Measurements from ENCODE around the gene GMEB2. TPM values are rescaled to one million over a fixed set of nuclear protein-coding genes. Genes with fewer than 3 reads are reported as not detected.

Gene GMEB2
- total RNA-seq, 2 experiments from 2014 or later, result 16.3 to 19.3 TPM

DNA sequence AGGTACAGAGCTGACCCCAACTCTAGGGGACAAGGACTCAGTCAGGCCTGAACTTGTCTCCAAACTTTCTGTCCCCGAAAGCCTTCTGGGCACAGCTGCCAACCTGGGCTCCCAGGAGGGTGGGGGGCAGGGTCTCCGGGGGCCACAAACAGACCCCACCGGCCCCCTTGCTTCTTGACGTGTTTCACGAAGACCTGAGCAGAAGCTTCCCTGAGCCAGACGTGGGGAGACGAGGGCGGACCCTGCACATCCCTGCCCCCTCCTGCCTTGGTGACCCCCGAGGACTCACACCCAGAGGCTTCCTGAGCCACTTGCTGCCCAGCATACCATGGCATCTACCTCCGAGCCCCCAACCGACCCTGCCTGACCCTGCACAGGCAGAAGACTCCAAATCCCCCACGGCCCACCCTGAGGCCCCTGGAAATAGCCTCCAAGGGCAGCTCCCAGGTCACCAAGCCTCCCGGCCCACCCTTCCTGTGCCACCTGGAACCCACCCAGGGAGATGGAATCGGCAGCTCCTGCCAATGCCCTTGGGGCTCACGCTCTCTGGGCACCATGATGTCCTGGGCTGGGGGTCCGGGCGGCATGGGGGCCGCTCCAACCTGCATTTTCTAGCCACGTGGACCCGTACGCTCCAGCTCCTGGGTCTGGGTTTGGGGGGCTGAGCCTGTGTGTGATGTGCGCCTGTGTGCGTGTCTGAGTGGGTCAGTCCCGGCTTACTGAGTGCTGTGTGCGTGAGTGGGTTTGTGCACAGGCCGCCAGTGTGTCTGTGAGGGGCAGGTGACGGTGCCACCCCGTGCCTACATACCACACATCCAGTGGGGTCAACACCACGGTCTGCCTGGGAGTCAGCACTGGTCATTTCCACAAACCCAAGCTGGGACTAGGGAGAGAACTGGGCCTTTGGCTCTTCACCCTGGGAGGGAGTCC is 87.2 kb downstream of the GMEB2 start:
- H3K36me3 Mint-ChIP-seq, result no peaks in the 10 kb centered on the region
- CTCF ChIA-PET, result interaction anchor here (1.2 to 4.1 kb wide), 7 partner anchors 12 to 434 kb away, joined by 3 to 34 read pairs (median 10); partner anchors contain the start of genes PPDPF, RTEL1 and TPD52L2
- peaks cover under 1% of the 10 kb centered on the region for H3K27me3 Mint-ChIP-seq
- no peak for ATAC-seq
- H3K27ac Mint-ChIP-seq, result no peak overlapping the region
- peaks cover 16% of the 10 kb centered on the region for H3K4me1 Mint-ChIP-seq
- no peak for DNase-seq
- H3K9me3 Mint-ChIP-seq (ENCODE audit: low read depth), result no peaks in the 10 kb centered on the region
- no peak overlapping the region for H3K4me3 Mint-ChIP-seq

GRCh38 chr20:63539092-63539430 is 87.8 kb downstream of the GMEB2 start:
- ATAC-seq (no peak), DNase-seq (no peak)
- CTCF ChIA-PET, result interaction anchor here (1.2 to 4.1 kb wide), 11 partner anchors 12 to 518 kb away, joined by 3 to 34 read pairs (median 10); partner anchors contain the start of genes PPDPF, RTEL1 and TPD52L2
- Mint-ChIP-seq H3K9me3 (ENCODE audit: low read depth) (no peaks in the 10 kb centered on the region), H3K4me3 (no peak overlapping the region), H3K27ac (no peak overlapping the region), H3K4me1 (peaks cover 16% of the 10 kb centered on the region), H3K27me3 (no peaks in the 10 kb centered on the region), H3K36me3 (no peaks in the 10 kb centered on the region)

DNA sequence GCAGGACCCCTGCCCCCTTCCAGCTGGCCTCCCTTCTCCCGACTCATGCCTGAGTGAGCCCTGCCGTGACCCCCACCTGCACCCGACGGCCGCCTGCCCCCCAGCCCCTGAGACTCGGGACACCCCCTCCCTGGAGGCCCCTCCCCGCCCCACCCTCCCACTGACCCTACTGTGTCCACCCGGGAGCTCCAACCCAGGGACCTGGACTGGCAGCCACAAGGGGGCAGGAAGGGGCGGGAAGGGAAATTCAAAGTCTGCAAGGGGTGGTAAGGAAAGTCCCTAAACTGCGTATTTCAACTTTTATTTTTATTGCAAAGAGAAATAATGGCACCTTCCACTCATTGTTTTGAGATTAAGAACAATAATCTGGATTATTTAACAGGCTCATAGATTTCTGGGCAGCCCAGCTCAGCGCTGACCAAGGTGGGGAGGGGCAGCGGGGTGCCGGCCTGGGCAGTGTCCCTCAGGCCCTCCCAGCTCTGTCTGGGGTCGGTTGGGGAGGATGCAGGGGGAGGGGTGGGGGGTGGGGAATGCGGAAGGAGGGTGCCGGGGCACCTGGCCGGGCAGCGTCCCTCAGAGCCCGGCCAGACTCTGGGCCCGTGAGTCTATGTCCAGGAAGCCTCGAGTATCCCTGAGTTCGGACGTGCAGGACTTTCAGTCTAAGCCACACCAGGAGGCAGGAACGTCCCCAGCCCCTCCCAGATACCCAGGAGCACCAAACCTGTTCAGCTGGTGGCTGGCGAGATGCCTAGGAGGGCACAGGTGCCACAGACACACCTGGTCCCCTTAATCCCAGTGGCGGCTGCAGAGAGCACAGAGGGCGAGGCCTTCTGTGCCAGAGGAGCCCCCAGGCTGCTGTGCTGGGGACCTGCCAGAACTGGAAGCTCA is 88.5 kb downstream of the GMEB2 start:
- Mint-ChIP-seq H3K4me1 (peaks cover 16% of the 10 kb centered on the region), H3K27me3 (no peaks in the 10 kb centered on the region), H3K27ac (peak overlapping the region; percentile 83), H3K36me3 (no peaks in the 10 kb centered on the region), H3K9me3 (ENCODE audit: low read depth) (no peaks in the 10 kb centered on the region), H3K4me3 (peak overlapping the region; percentile 51)
- DNase-seq, result no peak
- ATAC-seq, result no peak
- CTCF ChIA-PET, result interaction anchor here (0.5 to 4.1 kb wide), 42 partner anchors 8 to 531 kb away, joined by 3 to 34 read pairs (median 5); partner anchors contain the start of genes ARFRP1, GMEB2, HELZ2 and PPDPF

Other genes with a start within 250 kb of the GMEB2 start
- under 1 TPM in 1 of 2 experiments, not detected in 1; 0.05 TPM for gene KCNQ2, start 154.4 kb downstream of the GMEB2 start, total RNA-seq
- gene EEF1A2, start 128.0 kb downstream of the GMEB2 start, total RNA-seq, result under 1 TPM in 1 of 2 experiments, not detected in 1; 0.84 TPM
- 100 to 1,000 TPM; 138 to 237 TPM for gene PPDPF, start 106.3 kb downstream of the GMEB2 start, total RNA-seq
- gene PTK6, start 89.7 kb downstream of the GMEB2 start, total RNA-seq, result under 1 TPM; 0.21 to 0.53 TPM
- not detected for gene SRMS, start 79.4 kb downstream of the GMEB2 start, total RNA-seq
- gene FNDC11, start 72.9 kb downstream of the GMEB2 start, total RNA-seq, result under 1 TPM; 0.14 to 0.35 TPM
- gene HELZ2, start 52.9 kb downstream of the GMEB2 start, total RNA-seq, result 100 to 1,000 TPM; 139 to 285 TPM
- gene STMN3, start 26.3 kb upstream of the GMEB2 start, total RNA-seq, result 10 to 100 TPM in 1 of 2 experiments, 1 to 10 TPM in 1; 8.0 to 15.9 TPM
- 10 to 100 TPM; 50.0 to 53.6 TPM for gene RTEL1, start 31.2 kb upstream of the GMEB2 start, total RNA-seq
- gene TNFRSF6B, start 69.6 kb upstream of the GMEB2 start, total RNA-seq, result not detected
- gene ARFRP1, start 80.9 kb upstream of the GMEB2 start, total RNA-seq, result 10 to 100 TPM; 62.6 to 62.7 TPM
- gene ZGPAT, start 80.9 kb upstream of the GMEB2 start, total RNA-seq, result 10 to 100 TPM; 38.8 to 54.6 TPM
- 100 to 1,000 TPM in 1 of 2 experiments, 10 to 100 TPM in 1; 49.2 to 138 TPM for gene LIME1, start 109.6 kb upstream of the GMEB2 start, total RNA-seq
- gene SLC2A4RG, start 112.7 kb upstream of the GMEB2 start, total RNA-seq, result 100 to 1,000 TPM in 1 of 2 experiments, 10 to 100 TPM in 1; 69.9 to 111 TPM
- under 1 TPM; 0.15 to 0.84 TPM for gene ZBTB46, start 204.2 kb upstream of the GMEB2 start, total RNA-seq
- not detected for gene ABHD16B, start 234.4 kb upstream of the GMEB2 start, total RNA-seq
- gene TPD52L2, start 238.2 kb upstream of the GMEB2 start, total RNA-seq, result 10 to 100 TPM; 33.5 to 46.2 TPM